GM19043 (cell line): ENCODE data around the gene RGSL1.

Source experiments
- ATAC-seq: cut with Tn5 transposase; IDR thresholded peaks from one replicate; pipeline ENCODE4 v1.9.1; 2021; ENCODE audit warnings: low read depth; ENCODE audit not compliant: unreplicated experiment

RGSL1 gene

GRCh38 chr1:182587666-182588499, 137.9 kb downstream of the RGSL1 start:
- ATAC-seq: peak; percentile 17

GRCh38 chr1:182588500-182589396, 138.8 kb downstream of the RGSL1 start, which contains the start of gene RNASEL:
TSS of gene RNASEL (minus strand) at chr1:182589256. CDS start at chr1:182586806, 2,450 bp downstream.
- peak; percentile 87 for ATAC-seq

- no peak for ATAC-seq
Observed at GRCh38 chr1:182589520-182589919, 139.6 kb downstream of the RGSL1 start.

GRCh38 chr1:182589931-182590330, 140.0 kb downstream of the RGSL1 start:
- no peak for ATAC-seq

- no peak for ATAC-seq
Observed at GRCh38 chr1:182595641-182596240, 145.8 kb downstream of the RGSL1 start.

- no peak for ATAC-seq
Observed at GRCh38 chr1:182596934-182597333, 147.0 kb downstream of the RGSL1 start.

GRCh38 chr1:182598296-182598695, 148.3 kb downstream of the RGSL1 start:
- ATAC-seq: no peak

- ATAC-seq: no peak
Observed at GRCh38 chr1:182599339-182599738, 149.4 kb downstream of the RGSL1 start.

GRCh38 chr1:182600036-182600713, 150.2 kb downstream of the RGSL1 start:
- no peak for ATAC-seq

- no peak for ATAC-seq
Observed at GRCh38 chr1:182600745-182601415, 150.9 kb downstream of the RGSL1 start.

GRCh38 chr1:182601416-182601786, 151.5 kb downstream of the RGSL1 start:
- no peak for ATAC-seq

- ATAC-seq: no peak
Observed at GRCh38 chr1:182601913-182602312, 152.0 kb downstream of the RGSL1 start.

- ATAC-seq: no peak
Observed at GRCh38 chr1:182602935-182603645, 153.1 kb downstream of the RGSL1 start.

GRCh38 chr1:182603646-182604174, 153.8 kb downstream of the RGSL1 start:
- no peak for ATAC-seq

- ATAC-seq: peak; percentile 87
Observed at GRCh38 chr1:182604175-182605164, 154.5 kb downstream of the RGSL1 start, which contains the start of gene RGS16. TSS of gene RGS16 (minus strand) at chr1:182604389. CDS start at chr1:182604259, 130 bp downstream.

- no peak for ATAC-seq
Observed at GRCh38 chr1:182607566-182607965, 157.6 kb downstream of the RGSL1 start.

GRCh38 chr1:182608236-182608635, 158.3 kb downstream of the RGSL1 start:
- ATAC-seq: no peak
